ENCODE data around the gene PHETA1.

Gene PHETA1

GRCh38 chr12:111359914-111360276, 9.0 kb downstream of the PHETA1 start:
- no peak for DNase-seq (ENCODE audit: low read depth)
- TF ChIP-seq CTCF (IDR thresholded peaks at IDR 0.05; ENCODE audit: insufficient read depth, low read depth, low read length, missing control alignments): no peak
- no peak overlapping the region for H3K4me3 ChIP-seq (ENCODE audit: low read depth, low read length)

GRCh38 chr12:111359231-111359913, 9.5 kb downstream of the PHETA1 start:
- H3K4me3 ChIP-seq (ENCODE audit: low read depth, low read length): no peak overlapping the region
- no peak for DNase-seq (ENCODE audit: low read depth)
- no peak for TF ChIP-seq CTCF (IDR thresholded peaks at IDR 0.05; ENCODE audit: insufficient read depth, low read depth, low read length, missing control alignments)

GRCh38 chr12:111355201-111355925, 13.5 kb downstream of the PHETA1 start:
- TF ChIP-seq CTCF (IDR thresholded peaks at IDR 0.05; ENCODE audit: insufficient read depth, low read depth, low read length, missing control alignments): no peak
- no peak overlapping the region for H3K4me3 ChIP-seq (ENCODE audit: low read depth, low read length)
- DNase-seq (ENCODE audit: low read depth): no peak

- no peak for TF ChIP-seq CTCF (IDR thresholded peaks at IDR 0.05; ENCODE audit: insufficient read depth, low read depth, low read length, missing control alignments)
- H3K4me3 ChIP-seq (ENCODE audit: low read depth, low read length): no peak overlapping the region
- no peak for DNase-seq (ENCODE audit: low read depth)
Observed at GRCh38 chr12:111354511-111354910, 14.4 kb downstream of the PHETA1 start.

GRCh38 chr12:111353603-111354295, 15.1 kb downstream of the PHETA1 start:
- H3K4me3 ChIP-seq (ENCODE audit: low read depth, low read length): no peak overlapping the region
- no peak for TF ChIP-seq CTCF (IDR thresholded peaks at IDR 0.05; ENCODE audit: insufficient read depth, low read depth, low read length, missing control alignments)
- DNase-seq (ENCODE audit: low read depth): no peak

- no peak overlapping the region for H3K4me3 ChIP-seq (ENCODE audit: low read depth, low read length)
- no peak for TF ChIP-seq CTCF (IDR thresholded peaks at IDR 0.05; ENCODE audit: insufficient read depth, low read depth, low read length, missing control alignments)
- no peak for DNase-seq (ENCODE audit: low read depth)
Observed at GRCh38 chr12:111353026-111353425, 15.9 kb downstream of the PHETA1 start.

Measured in GM12865 (cell line).